A172 (cell line): Measurements from ENCODE around the gene ADA. TPM values are rescaled to one million over a fixed set of nuclear protein-coding genes. Genes with fewer than 3 reads are reported as not detected.

ENCODE experiments used
- DNase-seq: peaks from one replicate; pipeline ENCODE4 v3.0.0-alpha.2; 2015; ENCODE audit warnings: low spot score
- total RNA-seq: library from RNA; depleted of rRNA; stranded (reverse); fragments of >200 nt; shearing (Covaris generic); gene quantifications from 2 replicates; pipeline ENCODE4 v1.2.3, GENCODE V29; 2014; rRNA removed

ADA gene
- total RNA-seq, 1 experiment from 2014 or later = 5.3 TPM

DNA sequence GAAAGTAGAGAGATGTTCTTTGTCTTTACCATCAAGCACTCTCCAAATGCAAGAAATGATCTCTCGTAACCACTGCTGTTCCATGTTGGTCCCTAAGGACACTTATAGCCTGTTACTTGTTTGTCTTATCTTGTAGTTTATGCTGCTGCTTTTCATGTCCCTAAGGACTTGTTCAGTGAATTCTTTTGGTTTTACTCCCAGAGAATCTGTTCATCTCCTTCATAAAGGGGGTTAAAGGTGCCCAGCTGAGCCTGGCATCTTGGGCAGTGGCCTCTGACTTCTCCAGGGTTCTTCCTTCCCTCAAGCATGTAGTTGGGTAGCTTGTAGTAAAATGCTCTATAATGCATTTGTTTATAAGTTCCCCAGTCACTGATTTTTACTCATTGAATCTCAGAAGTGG, 70.0 kb downstream of the ADA start:
- DNase-seq = no peak

DNA sequence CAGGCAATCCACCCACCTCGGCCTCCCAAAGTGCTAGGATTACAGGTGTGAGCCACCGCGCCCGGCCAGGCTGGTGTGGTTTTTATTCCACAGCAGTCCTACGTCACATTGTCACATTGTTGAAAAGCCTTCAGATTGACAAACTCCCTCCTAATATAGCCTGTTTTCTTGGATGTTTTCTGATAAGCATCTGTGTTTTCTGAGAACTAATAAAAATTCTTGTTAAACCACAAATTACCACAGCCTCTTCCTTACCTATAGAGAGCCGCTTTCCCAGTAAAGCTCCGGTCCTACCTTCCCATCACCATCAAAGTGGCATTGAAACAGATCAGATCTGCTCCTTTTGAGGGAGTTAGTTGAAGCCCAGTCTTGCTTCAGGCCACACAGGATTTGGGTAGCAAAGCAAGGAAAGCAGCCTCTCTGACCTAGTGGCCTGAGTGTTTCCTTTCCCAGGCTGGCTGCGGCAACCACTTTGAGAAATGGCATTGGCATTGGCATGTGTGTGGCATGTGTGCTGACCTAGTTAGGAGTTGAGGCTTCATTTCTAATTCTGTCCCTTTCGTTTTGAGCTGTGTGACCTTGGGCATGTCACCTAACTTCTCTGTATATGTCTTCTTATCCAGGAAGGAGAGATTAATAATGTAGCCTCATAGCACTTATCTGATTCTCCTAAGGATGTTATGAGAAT, 70.8 kb downstream of the ADA start:
- peak; percentile 69 for DNase-seq

DNA sequence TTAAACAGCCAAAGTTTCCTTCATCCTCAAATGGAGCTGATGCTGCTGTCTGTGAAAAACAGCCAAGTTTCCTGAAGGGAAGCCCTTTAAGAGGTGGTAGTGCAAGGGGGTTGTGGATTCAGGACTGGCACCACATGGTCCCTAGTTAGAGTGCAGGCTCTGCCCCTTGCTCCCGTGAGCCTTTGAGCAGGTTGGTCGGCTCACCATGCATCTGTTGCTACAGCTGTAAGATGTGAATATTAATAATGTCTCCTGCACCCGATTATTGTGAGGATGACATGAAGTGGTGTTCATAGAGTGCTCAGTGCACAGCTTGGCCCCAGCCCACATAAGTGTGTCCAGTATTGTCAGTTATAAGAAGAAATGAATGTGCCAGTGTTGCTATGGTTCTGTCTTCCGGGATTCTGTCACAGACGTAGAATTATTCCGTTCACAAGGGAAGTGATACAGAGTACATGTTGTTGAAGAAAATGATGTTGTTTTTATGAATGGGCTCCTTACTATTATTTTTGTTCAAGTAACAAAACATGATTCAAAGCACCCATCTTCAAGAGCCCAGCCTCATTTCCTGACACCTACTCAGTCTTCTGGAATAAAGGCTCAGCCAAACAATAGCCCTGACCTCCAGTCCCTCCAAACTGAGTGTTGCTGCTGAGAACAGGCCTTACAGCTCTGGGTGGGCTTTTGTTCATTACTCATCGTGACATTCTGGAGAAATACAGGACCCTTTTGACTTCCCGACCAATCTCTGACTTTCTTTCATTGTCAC, 72.0 kb downstream of the ADA start:
- DNase-seq = no peak

DNA sequence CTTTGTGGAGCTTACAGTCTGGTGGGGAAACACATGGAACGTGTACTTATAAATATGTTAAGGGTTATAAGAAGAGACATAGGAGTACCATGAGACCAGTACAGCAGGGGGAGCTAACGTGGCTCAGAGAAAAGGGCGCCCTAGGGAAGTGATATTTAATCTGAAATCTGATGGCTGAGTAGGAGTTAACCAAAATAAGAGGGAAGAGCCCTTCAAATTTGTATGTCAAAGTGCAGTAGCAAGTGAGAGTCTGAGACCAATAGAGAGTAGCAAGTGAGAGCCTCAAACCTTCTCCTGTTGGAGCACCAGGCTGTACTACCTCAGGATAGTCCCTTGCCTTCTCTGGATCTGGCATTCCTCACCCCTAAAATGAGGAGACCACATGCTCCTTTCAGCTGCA, 75.2 kb downstream of the ADA start:
- peak; percentile 62 for DNase-seq

DNA sequence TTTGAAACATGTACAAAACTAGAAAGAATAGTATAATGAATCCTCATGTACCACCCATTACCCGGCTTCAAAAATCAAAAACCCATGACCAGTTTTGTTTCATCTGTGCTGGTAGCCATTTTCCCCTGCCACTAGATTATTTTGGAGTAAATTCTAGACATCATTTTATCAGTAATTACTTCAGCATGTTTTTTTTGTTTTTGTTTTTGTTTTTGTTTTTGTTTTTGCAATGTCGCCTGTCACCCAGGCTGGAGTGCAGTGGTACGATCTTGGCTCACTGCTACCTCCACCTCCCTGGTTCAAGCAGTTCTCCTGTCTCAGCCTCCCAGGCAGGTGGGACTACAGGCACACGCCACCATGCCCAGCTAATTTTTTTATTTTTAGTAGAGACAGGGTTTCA, 77.1 kb downstream of the ADA start:
- DNase-seq = no peak

DNA sequence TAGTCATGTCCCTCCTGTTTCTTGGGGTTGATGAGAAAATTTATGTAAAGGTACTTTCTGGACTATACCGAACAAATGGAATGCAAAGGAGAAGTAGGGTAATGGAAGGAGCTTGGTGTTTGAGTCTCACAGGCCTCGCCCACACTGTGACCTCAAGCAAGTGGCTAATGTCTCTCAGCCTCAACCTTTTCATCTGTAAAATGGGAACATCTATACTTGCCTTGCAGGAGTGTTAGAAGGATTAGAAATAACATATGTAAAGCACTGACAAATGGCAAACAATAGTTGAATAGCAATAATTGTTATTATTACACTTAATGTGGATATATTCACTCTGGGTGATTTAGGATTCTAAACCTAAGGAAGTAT, 78.0 kb downstream of the ADA start:
- DNase-seq = no peak

DNA sequence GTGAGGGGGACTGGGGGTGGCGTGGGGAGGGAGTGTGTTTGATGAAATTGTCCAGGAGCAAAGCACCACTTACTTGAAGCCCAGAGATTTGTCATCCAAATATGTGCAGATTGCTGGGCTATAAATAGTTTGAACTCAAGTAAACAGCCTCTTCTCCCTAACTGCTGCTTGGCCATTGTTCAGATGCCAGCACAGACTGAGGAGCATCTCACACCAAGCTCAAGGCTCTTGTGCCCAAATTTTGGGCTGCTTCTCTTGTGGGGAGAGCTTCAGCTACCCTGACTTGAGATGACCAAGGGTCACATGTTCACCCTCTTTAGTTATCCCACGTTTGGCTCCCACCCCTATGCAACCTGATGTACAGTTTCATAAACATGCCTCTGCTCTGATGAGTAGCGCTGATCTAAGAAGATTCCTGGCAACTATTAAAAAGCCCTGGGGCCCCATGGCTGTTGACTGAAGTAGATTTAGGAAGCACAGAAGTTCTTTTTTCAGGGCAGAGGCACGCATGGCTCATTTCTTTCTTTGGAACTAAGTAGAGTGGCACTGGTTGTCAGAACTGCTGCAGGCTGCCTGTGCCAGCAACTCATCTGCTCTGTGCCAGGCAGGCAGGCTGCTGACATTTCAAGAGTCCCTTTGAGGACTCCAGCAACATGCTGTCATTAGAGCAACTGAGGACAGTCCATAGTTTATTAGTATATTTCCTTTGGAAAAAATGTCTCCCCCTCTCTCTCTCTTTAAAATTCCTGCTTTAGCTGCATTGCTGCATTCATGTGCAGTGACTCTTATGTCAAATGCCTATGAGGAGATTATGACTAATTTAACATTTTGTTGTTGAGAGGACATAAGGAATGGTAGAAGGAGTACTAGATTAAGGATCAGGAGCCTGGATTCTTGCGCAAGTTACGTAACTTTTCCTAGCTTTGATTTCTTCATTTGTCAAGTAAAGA, 78.7 kb downstream of the ADA start:
- peak; percentile 91 for DNase-seq

DNA sequence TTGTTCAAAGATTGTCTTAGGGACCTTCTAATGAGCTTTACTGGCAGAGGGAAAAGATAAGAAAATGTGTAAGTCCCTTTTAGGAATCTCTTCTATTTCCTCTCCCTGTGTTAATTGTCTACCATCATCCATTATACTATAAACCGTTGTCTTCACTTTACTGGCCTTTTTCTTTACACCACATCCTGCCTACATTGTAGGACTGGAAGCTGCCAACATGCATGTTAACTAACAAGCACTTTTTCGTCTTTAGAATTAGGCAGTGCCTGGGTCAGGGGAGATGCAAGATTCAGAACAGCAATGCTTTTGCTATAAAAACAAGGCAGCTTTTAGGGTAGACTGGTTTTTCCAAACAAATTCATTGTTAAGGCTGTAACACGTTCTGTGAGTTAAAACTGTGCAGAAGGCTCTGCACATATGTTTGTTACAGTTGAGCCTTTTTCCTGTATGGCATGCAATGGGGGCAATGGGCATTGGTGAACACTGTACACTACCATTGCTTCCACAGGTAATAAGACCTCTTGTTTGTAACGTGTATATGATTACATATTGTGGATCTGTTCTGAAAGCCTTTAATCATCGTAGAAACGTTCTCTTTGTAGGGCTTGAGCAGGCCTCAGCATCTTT, 80.0 kb downstream of the ADA start:
- DNase-seq = no peak

DNA sequence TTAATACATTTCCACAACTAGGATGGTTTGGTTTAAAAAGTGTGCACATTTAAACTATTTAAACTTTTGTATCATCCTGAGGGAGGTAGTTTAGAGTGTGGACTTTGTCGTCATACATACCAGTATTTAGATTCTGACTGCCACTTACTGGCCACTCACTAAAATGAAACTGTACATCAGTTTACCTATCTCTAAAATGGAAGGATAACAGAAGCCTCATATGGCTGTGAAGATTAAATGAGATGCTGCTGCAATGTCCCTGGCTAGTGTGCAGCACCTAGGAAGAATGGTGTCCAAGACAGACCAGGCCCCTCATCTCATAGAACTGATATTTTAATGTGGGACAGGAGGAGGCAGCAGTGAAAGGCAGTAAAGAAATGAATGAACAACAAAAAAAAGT, 81.1 kb downstream of the ADA start:
- DNase-seq = no peak

Other genes with a start within 250 kb of the ADA start
- gene TTPAL, start 175.8 kb downstream of the ADA start, total RNA-seq = 9.8 and 10.9 TPM in 2 replicates
- gene SERINC3, start 129.6 kb downstream of the ADA start, total RNA-seq = 88.0 and 103 TPM in 2 replicates
- 139 and 149 TPM in 2 replicates for gene PKIG, start 69.1 kb downstream of the ADA start, total RNA-seq
- gene CCN5, start 63.7 kb upstream of the ADA start, total RNA-seq = not detected in 2 replicates
- 0.62 TPM in 1 of 2 replicates, not detected in the other for gene KCNK15, start 94.2 kb upstream of the ADA start, total RNA-seq
- gene RIMS4, start 158.8 kb upstream of the ADA start, total RNA-seq = 0.02 TPM in 1 of 2 replicates, not detected in the other
- 101 and 108 TPM in 2 replicates for gene YWHAB, start 234.0 kb upstream of the ADA start, total RNA-seq